Activated CD8-positive, alpha-beta memory T cell treated with anti-CD3 and anti-CD28 coated beads, Interleukin-2, amount 10 ng/mL, durations not matched to agents 7 days and 5 days (primary cell): ENCODE measurements around the gene PRAMEF14. TPM values are rescaled to one million over a fixed set of nuclear protein-coding genes. Genes with fewer than 3 reads are reported as not detected.
"Not testable (repeated sequence)": the region's sequence is repeated elsewhere in the genome, so short reads cannot be mapped to it uniquely, and the experiment has no call there.

ENCODE experiments used
- ATAC-seq: fragments of 150-1000 bp; cut with Tn5 transposase; one replicate; pipeline ENCODE4 v1.10.0; 2021; ENCODE audit warnings: moderate library complexity
- CTCF ChIA-PET: fragments of 350-600 bp; sonication (Branson Sonifier 250); formaldehyde crosslinking; loops from one replicate; lab custom pipeline; 2021; ENCODE audit warnings: antibody characterized with exemption; lab: Charles Lee
- DNase-seq: peaks from one replicate; pipeline ENCODE4 v3.0.0-alpha.2; 2020
- H3K27ac Mint-ChIP-seq: one replicate; pipeline ENCODE4 v1.8.0; 2021; ENCODE audit warnings: mild to moderate bottlenecking, mixed read lengths
- H3K27me3 Mint-ChIP-seq: one replicate; pipeline ENCODE4 v1.8.0; 2021; ENCODE audit warnings: mixed read lengths
- H3K36me3 Mint-ChIP-seq: one replicate; pipeline ENCODE4 v1.8.0; 2021; ENCODE audit warnings: mild to moderate bottlenecking, mixed read lengths
- H3K4me1 Mint-ChIP-seq: one replicate; pipeline ENCODE4 v1.8.0; 2021; ENCODE audit warnings: mixed read lengths
- H3K4me3 Mint-ChIP-seq: one replicate; pipeline ENCODE4 v1.8.0; 2021; ENCODE audit warnings: mild to moderate bottlenecking, moderate library complexity, mixed read lengths
- H3K9me3 Mint-ChIP-seq: one replicate; pipeline ENCODE4 v1.8.0; 2022; ENCODE audit warnings: low read depth, mixed read lengths
- total RNA-seq, 2 experiments: library from RNA; stranded (reverse); gene quantifications; one replicate each; pipeline ENCODE4 v1.2.3, GENCODE V29; 2021

Gene PRAMEF14, protein sequence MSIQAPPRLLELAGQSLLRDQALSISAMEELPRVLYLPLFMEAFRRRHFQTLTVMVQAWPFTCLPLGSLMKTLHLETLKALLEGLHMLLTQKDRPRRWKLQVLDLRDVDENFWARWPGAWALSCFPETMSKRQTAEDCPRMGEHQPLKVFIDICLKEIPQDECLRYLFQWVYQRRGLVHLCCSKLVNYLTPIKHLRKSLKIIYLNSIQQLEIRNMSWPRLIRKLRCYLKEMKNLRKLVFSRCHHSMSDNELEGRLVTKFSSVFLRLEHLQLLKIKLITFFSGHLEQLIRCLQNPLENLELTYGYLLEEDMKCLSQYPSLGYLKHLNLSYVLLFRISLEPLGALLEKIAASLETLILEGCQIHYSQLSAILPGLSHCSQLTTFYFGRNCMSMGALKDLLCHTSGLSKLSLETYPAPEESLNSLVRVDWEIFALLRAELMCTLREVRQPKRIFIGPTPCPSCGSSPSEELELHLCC
- not detected for total RNA-seq

DNA sequence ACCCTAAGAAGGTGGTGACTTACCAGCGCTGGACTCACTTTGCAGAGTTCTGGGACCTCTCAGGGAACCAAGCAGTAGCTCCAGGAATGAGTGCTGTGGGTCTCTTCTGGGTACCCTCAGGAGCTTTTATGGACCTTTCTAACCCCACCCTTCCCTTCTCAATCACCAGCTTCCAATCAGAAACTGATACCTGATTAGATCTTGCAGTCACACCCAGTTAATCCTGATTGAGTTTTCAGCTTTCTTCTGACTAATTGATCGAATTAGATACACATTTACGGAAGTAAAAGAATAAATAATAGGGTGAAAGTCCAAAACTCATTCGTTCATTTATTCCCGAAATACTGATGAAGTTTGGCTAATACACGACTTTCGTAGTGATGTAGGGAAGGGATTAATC, at the start of gene PRAMEF14:
Gene PRAMEF14, minus strand, starts transcription at position 101 of the 400 bp plus-strand sequence. CDS start 1,820 bp downstream, outside the sequence.
- DNase-seq, CTCF ChIA-PET, H3K4me1 Mint-ChIP-seq, H3K27me3 Mint-ChIP-seq, H3K27ac Mint-ChIP-seq, ATAC-seq, H3K36me3 Mint-ChIP-seq, H3K4me3 Mint-ChIP-seq, H3K9me3 Mint-ChIP-seq: not testable (repeated sequence)

DNA sequence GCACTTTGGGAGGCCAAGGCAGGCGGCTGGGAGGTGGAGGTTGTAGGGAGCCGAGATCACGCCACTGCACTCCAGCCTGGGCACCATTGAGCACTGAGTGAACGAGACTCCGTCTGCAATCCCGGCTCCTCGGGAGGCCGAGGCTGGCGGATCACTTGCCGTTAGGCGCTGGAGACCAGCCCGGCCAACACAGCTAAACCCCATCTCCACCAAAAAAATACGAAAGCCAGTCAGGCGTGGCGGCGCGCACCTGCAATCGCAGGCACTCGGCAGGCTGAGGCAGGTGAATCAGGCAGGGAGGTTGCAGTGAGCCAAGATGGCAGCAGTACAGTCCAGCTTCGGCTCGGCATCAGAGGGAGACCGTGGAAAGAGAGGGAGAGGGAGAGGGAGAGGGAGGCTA, 48.4 kb upstream of the PRAMEF14 start:
- H3K9me3 Mint-ChIP-seq, H3K4me3 Mint-ChIP-seq, CTCF ChIA-PET: not testable (repeated sequence)

DNA sequence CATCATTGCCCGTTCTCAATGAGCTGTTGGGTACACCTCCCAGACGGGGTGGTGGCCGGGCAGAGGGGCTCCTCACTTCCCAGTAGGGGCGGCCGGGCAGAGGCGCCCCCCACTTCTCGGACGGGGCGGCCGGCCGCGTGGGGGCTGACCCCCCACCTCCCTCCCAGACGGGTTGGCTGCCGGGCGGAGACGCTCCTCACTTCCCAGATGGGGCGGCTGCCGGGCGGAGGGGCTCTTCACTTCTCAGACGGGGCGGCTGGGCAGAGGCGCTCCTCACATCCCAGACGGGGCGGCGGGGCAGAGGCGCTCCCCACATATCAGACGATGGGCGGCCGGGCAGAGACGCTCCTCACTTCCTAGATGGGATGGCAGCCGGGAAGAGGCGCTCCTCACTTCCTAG, 47.8 kb upstream of the PRAMEF14 start:
- H3K36me3 Mint-ChIP-seq, H3K27ac Mint-ChIP-seq, CTCF ChIA-PET, H3K9me3 Mint-ChIP-seq, H3K4me3 Mint-ChIP-seq, H3K4me1 Mint-ChIP-seq, DNase-seq, ATAC-seq, H3K27me3 Mint-ChIP-seq: not testable (repeated sequence)

More for the DNA sequence above, 48.4 kb upstream of the PRAMEF14 start:
- not testable (repeated sequence) for DNase-seq, H3K27me3 Mint-ChIP-seq, H3K4me1 Mint-ChIP-seq, H3K36me3 Mint-ChIP-seq, H3K27ac Mint-ChIP-seq, ATAC-seq

DNA sequence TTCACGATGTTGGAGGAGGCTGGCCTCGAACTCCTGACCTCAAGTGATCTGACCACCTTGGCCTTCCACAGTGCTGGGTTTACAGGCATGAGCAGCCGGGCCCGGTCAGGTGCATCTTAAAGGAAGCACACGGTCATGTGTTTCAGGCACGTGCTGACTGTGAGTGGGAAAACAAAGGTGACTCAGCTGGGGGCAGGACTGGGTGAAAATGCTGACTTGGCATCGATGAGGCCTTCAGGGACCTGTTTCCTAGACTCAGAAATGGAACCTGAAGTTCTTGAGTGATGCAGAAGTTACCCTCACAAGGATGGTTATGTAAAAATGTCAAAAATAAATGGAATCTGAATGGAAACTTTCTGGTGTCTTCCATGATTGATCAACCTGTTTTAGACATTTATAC, 46.1 kb upstream of the PRAMEF14 start:
- H3K4me3 Mint-ChIP-seq, H3K9me3 Mint-ChIP-seq, H3K27ac Mint-ChIP-seq, H3K36me3 Mint-ChIP-seq, DNase-seq, H3K27me3 Mint-ChIP-seq, CTCF ChIA-PET, ATAC-seq, H3K4me1 Mint-ChIP-seq: not testable (repeated sequence)

DNA sequence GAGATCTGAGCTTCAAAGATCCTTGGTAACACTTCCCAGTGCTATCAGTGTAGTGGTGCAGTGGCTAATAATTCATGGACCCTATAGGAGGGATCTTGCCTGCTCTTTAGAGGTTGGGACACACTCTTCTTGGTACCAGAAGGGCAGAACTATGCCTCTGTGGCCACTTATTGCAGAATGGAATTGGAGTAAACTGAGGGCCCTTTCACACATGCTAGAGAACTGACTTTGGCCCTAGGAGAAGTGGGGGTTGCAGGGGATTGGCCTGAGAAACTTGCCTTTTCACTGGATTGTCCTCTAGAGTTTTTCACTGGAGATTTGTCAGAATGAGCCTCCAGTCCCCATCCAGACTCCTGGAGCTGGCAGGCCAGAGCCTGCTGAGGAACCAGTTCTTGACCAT, 42.4 kb upstream of the PRAMEF14 start, which contains the start of gene PRAMEF17:
Gene PRAMEF17, plus strand, starts transcription at position 301 of the 400 bp plus-strand sequence. Its CDS starts 26 bp downstream, at position 327.
- H3K4me1 Mint-ChIP-seq, H3K27ac Mint-ChIP-seq, DNase-seq, CTCF ChIA-PET, ATAC-seq, H3K4me3 Mint-ChIP-seq, H3K9me3 Mint-ChIP-seq, H3K36me3 Mint-ChIP-seq, H3K27me3 Mint-ChIP-seq: not testable (repeated sequence)

DNA sequence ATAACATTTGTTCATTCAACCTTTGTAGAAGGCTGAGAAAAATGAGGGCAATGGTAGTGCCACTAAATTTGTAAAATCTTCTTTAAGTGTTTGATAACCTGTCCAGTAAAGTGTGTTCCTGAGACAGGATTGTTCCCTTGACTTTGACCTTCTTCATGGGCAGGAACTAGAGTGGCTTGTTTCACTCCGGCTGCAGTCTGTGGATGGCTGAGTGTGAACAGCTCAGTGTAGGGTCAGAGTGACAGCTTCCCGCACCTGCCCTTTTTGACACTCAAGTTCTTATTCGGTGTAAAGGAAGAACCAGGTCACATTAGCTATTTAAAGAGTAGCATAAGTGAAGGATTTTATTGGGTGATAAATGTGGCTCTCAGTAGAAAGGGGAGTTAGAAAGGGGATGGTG, 33.4 kb upstream of the PRAMEF14 start:
- ATAC-seq, H3K27me3 Mint-ChIP-seq, CTCF ChIA-PET: not testable (repeated sequence)

DNA sequence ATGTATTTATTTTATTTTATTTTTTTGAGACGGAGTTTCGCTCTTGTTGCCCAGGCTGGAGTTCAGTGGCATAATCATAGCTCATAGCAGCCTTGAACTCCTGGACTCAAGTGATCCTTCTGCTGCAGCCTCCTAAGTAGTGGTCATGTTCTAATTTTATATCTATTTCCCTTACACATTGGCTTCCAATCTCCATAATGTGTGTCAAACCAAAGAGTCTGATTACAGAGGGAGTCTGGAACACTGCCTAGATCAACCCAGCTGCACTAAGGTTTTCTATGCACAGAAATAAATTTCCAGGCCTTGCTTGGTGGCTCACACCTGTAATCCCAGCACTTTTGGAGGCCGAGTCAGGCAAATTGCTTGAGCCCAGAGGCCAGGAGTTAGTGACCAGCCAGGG, 32.0 kb upstream of the PRAMEF14 start:
- ATAC-seq, H3K9me3 Mint-ChIP-seq, H3K4me3 Mint-ChIP-seq, H3K27ac Mint-ChIP-seq, H3K4me1 Mint-ChIP-seq, CTCF ChIA-PET, H3K36me3 Mint-ChIP-seq, H3K27me3 Mint-ChIP-seq, DNase-seq: not testable (repeated sequence)

More for the DNA sequence above, 33.4 kb upstream of the PRAMEF14 start:
- not testable (repeated sequence) for DNase-seq, H3K9me3 Mint-ChIP-seq, H3K27ac Mint-ChIP-seq, H3K4me1 Mint-ChIP-seq, H3K4me3 Mint-ChIP-seq, H3K36me3 Mint-ChIP-seq

DNA sequence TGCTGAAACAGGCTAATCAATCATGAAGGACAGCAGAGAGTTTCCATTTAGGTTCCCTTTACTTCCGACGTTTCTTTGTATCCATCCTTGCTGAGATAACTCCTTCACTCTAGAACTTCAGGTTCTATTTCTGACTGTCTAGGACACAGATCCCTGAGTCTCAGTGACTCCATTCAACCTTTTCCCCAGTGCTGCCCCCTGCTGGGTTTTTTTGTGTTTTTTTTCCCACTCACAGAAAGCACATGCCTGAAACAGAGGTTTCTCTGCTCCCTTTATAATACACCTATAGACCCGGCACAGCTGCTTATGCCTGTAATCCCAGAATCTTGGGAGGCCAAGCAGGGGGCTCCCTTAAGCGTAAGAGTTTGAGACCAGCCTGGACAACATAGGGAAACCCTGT, 21.6 kb upstream of the PRAMEF14 start:
- not testable (repeated sequence) for H3K9me3 Mint-ChIP-seq, ATAC-seq, H3K27me3 Mint-ChIP-seq

DNA sequence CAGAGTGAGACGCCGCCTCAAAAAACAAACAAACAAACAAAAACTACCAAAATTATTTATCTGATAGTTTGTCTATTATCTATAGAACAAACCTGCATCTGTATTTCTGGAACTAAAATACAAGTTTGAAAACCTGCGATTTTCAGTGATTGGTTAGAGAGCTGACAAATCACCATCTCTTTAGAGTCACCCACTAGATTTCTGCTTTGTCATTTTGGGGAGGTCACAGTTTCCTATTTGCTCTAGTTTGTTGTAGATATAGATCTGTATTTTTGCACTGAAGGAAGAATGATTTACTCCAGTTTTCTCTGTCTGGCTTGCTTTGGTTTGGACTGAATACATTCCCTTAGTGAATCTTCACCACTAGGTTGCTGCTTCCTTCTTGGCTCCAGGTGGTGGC, 19.6 kb upstream of the PRAMEF14 start:
- H3K36me3 Mint-ChIP-seq, ATAC-seq, CTCF ChIA-PET, H3K4me1 Mint-ChIP-seq, H3K27me3 Mint-ChIP-seq, H3K4me3 Mint-ChIP-seq, H3K27ac Mint-ChIP-seq, DNase-seq, H3K9me3 Mint-ChIP-seq: not testable (repeated sequence)

More for the DNA sequence above, 21.6 kb upstream of the PRAMEF14 start:
- H3K27ac Mint-ChIP-seq, CTCF ChIA-PET, H3K36me3 Mint-ChIP-seq, H3K4me1 Mint-ChIP-seq, H3K4me3 Mint-ChIP-seq: not testable (repeated sequence)
- DNase-seq = peak; percentile 48

DNA sequence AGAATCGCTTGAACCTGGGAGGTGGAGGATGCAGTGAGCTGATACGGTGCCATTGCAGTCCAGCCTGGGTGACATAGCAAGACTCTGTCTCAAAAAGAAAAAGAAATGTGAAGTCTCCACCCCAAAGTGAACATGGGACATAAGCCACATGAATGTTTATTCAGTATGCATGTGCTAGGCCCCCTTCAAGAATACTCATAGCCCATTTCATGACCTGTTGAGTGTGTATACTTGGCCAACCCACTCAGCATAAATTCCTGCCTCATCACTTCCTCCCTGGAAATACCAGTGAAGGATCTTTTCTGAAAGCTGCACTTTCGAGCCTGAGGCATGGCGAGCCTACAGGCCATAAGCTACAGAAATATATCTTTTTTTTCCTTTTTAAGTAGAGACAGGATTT, 18.0 kb upstream of the PRAMEF14 start:
- H3K4me1 Mint-ChIP-seq, H3K36me3 Mint-ChIP-seq, H3K27me3 Mint-ChIP-seq, ATAC-seq, CTCF ChIA-PET, H3K27ac Mint-ChIP-seq, H3K4me3 Mint-ChIP-seq, H3K9me3 Mint-ChIP-seq, DNase-seq: not testable (repeated sequence)

DNA sequence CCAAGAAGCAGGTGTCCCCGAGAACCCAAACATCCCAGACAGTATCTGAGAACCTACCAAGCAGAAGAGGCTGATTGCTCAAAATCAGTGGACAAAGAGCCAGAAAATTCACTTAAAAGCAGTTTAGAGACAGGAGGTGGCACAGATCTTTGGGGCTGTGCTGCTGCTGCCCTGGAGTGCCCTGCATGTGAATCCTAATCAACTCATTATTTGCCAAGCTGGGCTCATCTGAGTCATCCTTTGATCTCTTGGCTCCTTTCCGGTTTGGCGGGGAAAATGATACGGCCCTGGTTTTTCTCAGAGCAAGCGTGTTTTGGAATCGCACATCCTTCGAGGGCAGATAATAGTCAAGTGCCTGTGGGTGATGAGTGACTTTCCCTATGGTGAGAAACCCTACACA, 15.4 kb upstream of the PRAMEF14 start:
- H3K27ac Mint-ChIP-seq, CTCF ChIA-PET, H3K27me3 Mint-ChIP-seq, H3K4me3 Mint-ChIP-seq, H3K36me3 Mint-ChIP-seq, H3K9me3 Mint-ChIP-seq, DNase-seq, ATAC-seq, H3K4me1 Mint-ChIP-seq: not testable (repeated sequence)

DNA sequence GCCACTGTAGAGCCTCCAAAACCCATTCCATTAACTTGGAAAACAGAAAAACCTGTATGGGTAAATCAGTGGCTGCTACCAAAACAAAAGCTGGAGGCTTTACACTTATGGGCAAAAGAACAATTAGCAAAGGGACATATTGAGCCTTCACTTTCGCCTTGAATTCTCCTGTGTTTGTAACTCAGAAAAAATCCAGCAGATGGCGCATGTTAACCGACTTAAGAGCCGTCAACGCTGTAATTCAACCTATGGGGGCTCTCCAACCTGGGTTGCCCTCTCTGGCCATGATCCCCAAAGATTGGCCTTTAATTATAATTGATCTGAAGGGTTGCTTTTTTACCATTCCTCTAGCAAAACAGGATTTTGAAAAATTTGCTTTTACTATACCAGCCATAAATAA, 9.8 kb upstream of the PRAMEF14 start:
- ATAC-seq, H3K36me3 Mint-ChIP-seq, CTCF ChIA-PET, H3K9me3 Mint-ChIP-seq, H3K27me3 Mint-ChIP-seq, H3K4me3 Mint-ChIP-seq, H3K27ac Mint-ChIP-seq, H3K4me1 Mint-ChIP-seq: not testable (repeated sequence)
- peak; percentile 45 for DNase-seq

DNA sequence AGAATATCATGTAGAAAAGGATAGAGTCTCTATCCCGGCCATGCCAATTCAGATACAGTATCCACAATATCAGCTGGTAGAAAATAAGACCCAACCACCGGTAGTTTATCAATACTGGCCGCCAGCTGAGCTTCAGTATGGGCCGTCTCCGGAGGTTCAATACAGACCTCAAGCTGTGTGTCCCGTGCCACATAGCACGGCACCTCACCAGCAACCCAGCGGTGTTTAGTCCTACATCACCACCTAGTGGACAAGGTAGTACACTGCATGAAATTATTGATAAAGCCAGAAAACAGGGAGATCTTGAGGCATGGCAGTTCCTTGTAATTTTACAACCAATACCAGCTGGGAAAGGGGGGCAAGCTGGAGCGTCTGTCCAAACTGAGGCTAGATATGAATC, 7.5 kb upstream of the PRAMEF14 start:
- H3K4me3 Mint-ChIP-seq, H3K9me3 Mint-ChIP-seq, H3K4me1 Mint-ChIP-seq, H3K27me3 Mint-ChIP-seq, CTCF ChIA-PET, H3K36me3 Mint-ChIP-seq, ATAC-seq, DNase-seq, H3K27ac Mint-ChIP-seq: not testable (repeated sequence)

DNA sequence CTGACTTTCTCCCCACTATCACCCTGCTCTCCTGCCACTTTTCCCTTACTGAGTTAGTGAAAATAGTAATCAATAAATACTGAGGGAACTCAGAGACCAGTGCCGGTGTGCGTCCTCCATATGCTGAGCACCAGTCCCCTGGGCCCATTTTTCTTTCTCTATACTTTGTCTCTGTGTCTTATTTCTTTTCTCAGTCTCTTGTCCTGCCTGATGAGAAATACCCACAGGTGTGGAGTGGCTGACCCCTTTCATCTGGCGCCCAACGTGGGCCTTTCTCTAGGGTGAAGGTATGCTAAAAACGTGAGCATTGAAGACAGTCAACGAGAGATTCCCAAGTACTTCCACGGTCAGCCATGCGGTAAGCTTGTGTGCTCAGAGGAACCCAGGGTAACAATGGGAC, 6.5 kb upstream of the PRAMEF14 start:
- DNase-seq, H3K4me3 Mint-ChIP-seq, H3K9me3 Mint-ChIP-seq, H3K27me3 Mint-ChIP-seq, H3K36me3 Mint-ChIP-seq, H3K27ac Mint-ChIP-seq, CTCF ChIA-PET, H3K4me1 Mint-ChIP-seq, ATAC-seq: not testable (repeated sequence)
